ENCODE data around the gene SH3BP2. TPM values are rescaled to one million over a fixed set of nuclear protein-coding genes. Genes with fewer than 3 reads are reported as not detected.

SH3BP2 gene
- polyA plus RNA-seq, 1 of the 3 experiments (the other 2 are of a cell fraction): 25.2 TPM

- Histone ChIP-seq H3K9me3 (no peaks in the 10 kb centered on the region), H3K9me2 (no peaks in the 10 kb centered on the region), H3K4me2 (peak overlapping the region; percentile 41; the same call in 1 of the 2 replicates), H3F3A (replicated peaks; ENCODE audit: insufficient read depth) (peaks cover 4% of the 10 kb centered on the region), H3K4me3 (ENCODE audit: low read depth in 2 of 2, low read length in 1 of 2) (no peak overlapping the region), H3K27ac (ENCODE audit: low read depth in 2 of 2, low read length in 1 of 2) (peak overlapping the region; percentile 22 to 98; a peak in 3 of 4 replicates), H2AFZ (ENCODE audit: low read depth) (no peak overlapping the region), H3K4me1 (ENCODE audit: control insufficient read depth in 1 of 2, insufficient read depth in 2 of 2, low read depth in 1 of 2, low read length in 1 of 2) (peaks cover 30 to 79% of the 10 kb centered on the region in 2 experiments; a peak in 3 of 4 replicates), H3K36me3 (replicated peaks in 1 of 2; ENCODE audit: control insufficient read depth in 1 of 2, insufficient read depth in 2 of 2, low read length in 1 of 2) (no peaks in the 10 kb centered on the region), H3K27me3 (ENCODE audit: insufficient read depth) (no peaks in the 10 kb centered on the region), H3K79me2 (ENCODE audit: insufficient read depth) (peaks cover 7% of the 10 kb centered on the region; the same call in 1 of the 2 replicates), H3K9ac (no peak overlapping the region), H4K20me1 (ENCODE audit: insufficient read depth) (no peaks in the 10 kb centered on the region)
- POLR2A ChIA-PET: interaction anchor here (0.7 to 1.6 kb wide), 7 partner anchors 8 to 263 kb away, joined by 3 to 7 read pairs (median 4); partner anchors contain the start of genes ADD1, FAM193A, GRK4 and NOP14
- peak; percentile 92 for DNase-seq
- CTCF ChIA-PET: interaction anchor here (1.1 to 1.9 kb wide), 6 partner anchors 20 to 177 kb away, joined by 3 to 11 read pairs (median 4); no protein-coding TSS in a partner anchor
- TF ChIP-seq GABPA (IDR thresholded peaks at IDR 0.05; ENCODE audit: low read depth): no peak
- TF ChIP-seq REST (IDR thresholded peaks at IDR 0.05; ENCODE audit: low read depth, low read length): no peak
- no peak for TF ChIP-seq RXRA (IDR thresholded peaks at IDR 0.05; ENCODE audit: borderline replicate concordance, low read depth)
- no peak for TF ChIP-seq POLR2AphosphoS5 (IDR thresholded peaks at IDR 0.05; ENCODE audit: low read depth, low read length)
- TF ChIP-seq RCOR1 (IDR thresholded peaks at IDR 0.05; ENCODE audit: low read length): 0 out of 2 replicates have a peak, but pooled peaks have one; percentile 74
- TF ChIP-seq FOXM1 (IDR thresholded peaks at IDR 0.05; ENCODE audit: low read depth): no peak
- no peak for TF ChIP-seq ZBTB33 (IDR thresholded peaks at IDR 0.05; ENCODE audit: borderline replicate concordance, low read depth)
- TF ChIP-seq GATA2 (CRISPR knock-in tag; IDR thresholded peaks at IDR 0.05): peak; percentile 98
- TF ChIP-seq TEAD4 (IDR thresholded peaks at IDR 0.05; ENCODE audit: borderline replicate concordance, insufficient read depth): no peak
- no peak for TF ChIP-seq SIN3A (IDR thresholded peaks at IDR 0.05; ENCODE audit: borderline replicate concordance, low read depth, low read length)
- TF ChIP-seq NRF1 (IDR thresholded peaks at IDR 0.05; ENCODE audit: low read depth, low read length): no peak
- TF ChIP-seq FOXJ3 (CRISPR knock-in tag; IDR thresholded peaks at IDR 0.05): peak; percentile 88
- peak; percentile 42 for TF ChIP-seq CHD2 (IDR thresholded peaks at IDR 0.05; ENCODE audit: low read length, partially characterized antibody)
- no peak; the same call in 1 of the 2 replicates for TF ChIP-seq RFX5 (IDR thresholded peaks at IDR 0.05; ENCODE audit: low read length)
- TF ChIP-seq, protein P1, sequence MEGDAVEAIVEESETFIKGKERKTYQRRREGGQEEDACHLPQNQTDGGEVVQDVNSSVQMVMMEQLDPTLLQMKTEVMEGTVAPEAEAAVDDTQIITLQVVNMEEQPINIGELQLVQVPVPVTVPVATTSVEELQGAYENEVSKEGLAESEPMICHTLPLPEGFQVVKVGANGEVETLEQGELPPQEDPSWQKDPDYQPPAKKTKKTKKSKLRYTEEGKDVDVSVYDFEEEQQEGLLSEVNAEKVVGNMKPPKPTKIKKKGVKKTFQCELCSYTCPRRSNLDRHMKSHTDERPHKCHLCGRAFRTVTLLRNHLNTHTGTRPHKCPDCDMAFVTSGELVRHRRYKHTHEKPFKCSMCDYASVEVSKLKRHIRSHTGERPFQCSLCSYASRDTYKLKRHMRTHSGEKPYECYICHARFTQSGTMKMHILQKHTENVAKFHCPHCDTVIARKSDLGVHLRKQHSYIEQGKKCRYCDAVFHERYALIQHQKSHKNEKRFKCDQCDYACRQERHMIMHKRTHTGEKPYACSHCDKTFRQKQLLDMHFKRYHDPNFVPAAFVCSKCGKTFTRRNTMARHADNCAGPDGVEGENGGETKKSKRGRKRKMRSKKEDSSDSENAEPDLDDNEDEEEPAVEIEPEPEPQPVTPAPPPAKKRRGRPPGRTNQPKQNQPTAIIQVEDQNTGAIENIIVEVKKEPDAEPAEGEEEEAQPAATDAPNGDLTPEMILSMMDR (IDR thresholded peaks at IDR 0.05): no peak
- TF ChIP-seq EP300 (IDR thresholded peaks at IDR 0.05; ENCODE audit: borderline replicate concordance in 1 of 2, low read depth in 1 of 2, low read length in 1 of 2): peak in 1 of 2 experiments; percentile 67; a peak in 2 of 4 replicates
- TF ChIP-seq PBX3 (IDR thresholded peaks at IDR 0.05): no peak
- TF ChIP-seq MXI1 (IDR thresholded peaks at IDR 0.05; ENCODE audit: low read depth, low read length): peak; percentile 17; the same call in 1 of the 2 replicates
- TF ChIP-seq SMC3 (IDR thresholded peaks at IDR 0.05; ENCODE audit: low read depth, low read length): no peak
- peak; percentile 22; the same call in 1 of the 2 replicates for TF ChIP-seq TCF12 (IDR thresholded peaks at IDR 0.05)
- 80% methylated on average over 9 of the region's 29 CpGs for WGBS (ENCODE audit: low lambda C conversion rate)
Measured at GRCh38 chr4:2798399-2799223, 5.7 kb downstream of the SH3BP2 start.

All from SK-N-SH (cell line).